NCI-H128 (cell line): ENCODE results near the gene PEAK1.
"Not testable (repeated sequence)": the region's sequence is repeated elsewhere in the genome, so short reads cannot be mapped to it uniquely, and the experiment has no call there.

Source experiments
- DNase-seq: peaks from one replicate; lab custom pipeline; 2025; ENCODE audit not compliant: unreplicated experiment; lab: John Stamatoyannopoulos, UW

PEAK1 gene

DNA sequence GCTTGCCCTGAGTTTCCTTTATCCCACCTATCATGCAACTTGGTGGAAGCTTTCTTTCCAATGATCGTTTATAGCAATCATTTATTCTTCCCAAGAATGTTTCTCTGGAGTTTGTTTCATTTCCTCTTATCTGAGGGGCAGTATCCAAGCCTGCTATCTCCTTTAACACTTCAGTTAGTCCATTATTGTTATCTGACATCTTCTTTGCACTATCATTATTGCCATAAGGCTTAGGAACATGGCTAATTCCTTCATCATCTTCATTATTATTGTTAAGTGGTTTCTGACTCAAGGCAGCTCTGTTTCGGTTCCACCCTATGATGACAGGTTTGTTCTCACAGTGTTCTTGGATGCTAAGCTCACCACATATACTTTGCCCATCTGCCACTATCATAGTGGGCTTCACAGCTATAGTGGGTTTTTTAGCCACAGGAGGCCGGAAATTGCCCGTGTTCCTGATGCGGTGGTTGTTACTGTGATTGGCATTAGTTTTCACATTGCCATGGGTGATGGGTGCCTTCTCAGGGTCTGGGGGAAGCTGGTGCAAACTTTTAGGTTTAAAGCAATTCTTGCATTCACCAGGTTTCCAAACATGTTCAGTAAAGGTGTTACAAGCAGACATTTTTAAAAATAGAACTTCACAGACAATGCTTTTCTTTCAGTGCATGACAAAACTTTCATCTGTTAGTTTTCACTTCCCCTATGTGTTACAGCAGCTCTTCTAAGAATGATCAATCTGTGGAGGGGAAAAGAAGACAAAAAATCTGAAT, 238.4 kb downstream of the PEAK1 start:
- DNase-seq: no peak

- DNase-seq: no peak
These were observed 239.1 kb downstream of the PEAK1 start for GRCh38 chr15:77180757-77181156.

DNA sequence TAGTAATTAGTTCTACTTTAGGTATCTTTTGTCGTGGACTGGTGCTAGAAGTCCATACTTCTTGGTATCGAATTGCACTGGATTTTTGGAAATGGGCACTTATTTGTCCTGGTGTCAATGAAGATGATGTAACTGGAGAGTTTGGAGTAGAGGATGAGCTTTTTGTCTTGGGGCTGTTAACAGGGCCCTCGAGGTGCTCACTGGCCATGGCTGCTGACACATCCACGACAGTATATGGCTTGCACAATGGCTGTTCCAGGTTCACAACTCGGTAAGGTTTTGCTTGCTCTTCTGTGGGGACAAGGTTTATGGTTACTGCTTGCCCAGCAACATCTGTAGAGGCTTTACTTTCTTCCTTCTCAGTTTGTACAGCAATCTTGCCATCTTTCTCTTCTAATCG, 239.6 kb downstream of the PEAK1 start:
- DNase-seq: no peak

GRCh38 chr15:77179541-77179998, 240.3 kb downstream of the PEAK1 start:
- no peak for DNase-seq

DNA sequence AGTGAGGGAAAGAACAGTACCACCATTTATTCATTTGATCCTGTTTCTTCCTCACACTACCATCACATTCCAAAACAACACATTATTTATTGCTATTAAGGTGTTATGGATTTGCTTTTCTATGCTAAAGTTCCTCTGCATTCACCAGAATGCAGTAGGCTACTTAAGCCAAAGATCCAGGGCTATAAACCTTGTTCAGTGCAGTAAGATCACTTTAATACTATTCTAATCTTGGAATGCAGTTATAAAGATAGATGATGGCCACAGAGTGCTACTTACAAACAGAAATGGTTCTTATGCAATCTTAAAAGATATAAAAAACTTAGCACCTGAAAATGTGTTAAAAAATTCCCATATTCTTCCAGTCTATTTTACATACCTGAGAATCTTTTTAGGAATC, 241.5 kb downstream of the PEAK1 start:
- no peak for DNase-seq

DNA sequence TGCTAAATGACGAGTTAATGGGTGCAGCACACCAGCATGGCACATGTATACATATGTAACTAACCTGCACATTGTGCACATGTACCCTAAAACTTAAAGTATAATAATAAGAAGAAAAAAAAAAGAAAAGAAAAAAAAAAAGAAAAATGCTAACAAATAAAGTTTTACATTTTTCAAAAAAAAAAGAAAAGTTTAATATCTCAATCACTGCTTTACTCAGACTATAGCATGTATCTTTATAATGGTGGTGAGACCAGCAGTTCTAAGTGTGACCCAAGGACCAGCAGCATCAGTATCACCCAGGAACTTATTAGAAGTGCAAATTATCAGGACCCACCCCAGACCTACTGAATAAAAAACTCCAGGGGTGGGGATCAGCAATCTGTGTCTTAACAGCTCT, 243.8 kb downstream of the PEAK1 start:
- not testable (repeated sequence) for DNase-seq

DNA sequence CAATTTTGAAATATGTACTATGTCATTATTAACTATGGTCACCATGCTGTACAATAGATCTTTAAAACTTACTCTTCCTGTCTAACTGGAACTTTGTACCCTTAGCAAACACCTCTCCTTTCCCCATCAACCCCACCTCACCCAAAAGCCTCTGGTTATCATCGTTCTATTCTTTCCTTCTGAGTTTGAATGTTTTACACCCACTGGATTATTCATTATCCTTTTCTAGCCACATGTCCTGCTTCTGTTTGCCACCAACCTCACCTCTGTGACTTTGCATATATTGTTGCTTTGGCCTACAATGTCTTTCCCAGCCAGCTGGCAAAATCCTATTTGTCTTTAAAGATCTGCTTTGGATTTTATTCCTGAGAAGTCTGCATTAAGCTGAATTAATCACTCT, 246.4 kb downstream of the PEAK1 start:
- no peak for DNase-seq

DNA sequence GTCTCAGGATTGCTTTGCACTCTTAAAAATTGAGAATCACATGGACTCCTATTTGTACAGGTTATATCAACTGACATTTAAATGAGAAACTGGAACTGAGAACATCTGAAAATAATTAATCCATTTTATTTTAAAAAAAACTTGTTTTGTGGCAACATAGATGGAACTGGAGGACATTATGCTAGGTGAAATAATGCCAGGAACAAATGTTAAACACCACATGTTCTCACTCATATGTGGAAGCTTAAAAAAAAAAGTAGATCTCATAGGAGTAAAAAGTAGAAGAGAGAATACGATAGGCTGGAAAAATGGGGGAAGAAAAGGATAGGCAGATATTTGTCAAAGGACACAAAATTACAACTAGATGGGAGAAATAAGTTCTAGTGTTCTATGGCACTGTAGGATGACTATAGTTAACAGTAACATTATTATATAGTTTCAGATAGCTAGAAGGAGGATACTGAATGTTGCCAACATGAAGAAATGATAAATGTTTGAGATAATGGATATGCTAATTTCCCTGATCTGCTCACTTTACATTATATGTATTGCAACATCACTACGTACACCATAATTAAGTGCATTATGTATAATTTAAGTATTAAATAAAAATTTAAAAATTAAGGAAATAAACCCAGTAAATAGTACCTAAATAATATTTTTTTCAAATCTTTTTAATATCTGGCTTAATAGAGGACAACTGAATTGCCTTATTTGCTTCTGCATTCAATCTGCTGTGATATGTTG, 248.5 kb downstream of the PEAK1 start:
- DNase-seq: no peak

- DNase-seq: no peak
These were observed 251.3 kb downstream of the PEAK1 start for GRCh38 chr15:77168616-77169015.

DNA sequence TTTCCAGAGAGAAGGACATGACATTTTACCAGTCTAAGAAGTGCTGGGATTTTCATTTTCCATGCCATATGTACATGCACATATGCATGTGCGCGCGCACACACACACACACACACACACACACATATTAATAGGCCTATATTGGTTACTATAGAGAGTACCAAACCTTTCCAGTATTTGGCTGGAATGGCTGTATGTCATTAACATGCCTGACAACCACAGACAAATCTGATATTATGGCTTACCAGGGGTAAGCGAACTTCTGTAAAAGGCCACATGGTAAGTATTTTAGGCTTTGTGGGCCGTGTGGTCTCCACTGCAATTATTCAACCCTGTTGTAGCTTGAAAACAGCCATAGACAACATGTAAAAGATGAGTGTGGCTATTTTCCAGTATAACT, 251.8 kb downstream of the PEAK1 start:
- no peak for DNase-seq

DNA sequence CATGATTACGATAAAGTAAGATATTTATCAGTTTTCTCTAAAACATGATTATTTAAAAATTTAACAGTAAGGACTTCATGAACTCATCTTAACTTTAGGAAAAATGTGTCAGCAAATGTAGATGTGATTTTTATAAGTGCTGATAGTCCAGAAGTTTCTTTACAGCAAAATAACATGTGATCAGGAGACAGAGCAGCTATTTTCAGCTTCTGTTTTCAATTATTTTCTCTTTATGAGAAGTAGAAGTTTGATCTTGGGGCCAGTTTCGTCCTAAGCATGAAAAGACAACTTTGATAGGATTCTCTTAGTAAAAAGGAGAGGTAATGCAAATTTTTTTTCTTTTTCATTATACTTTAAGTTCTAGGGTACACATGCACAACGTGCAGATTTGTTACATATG, 252.5 kb downstream of the PEAK1 start:
- DNase-seq: no peak

DNA sequence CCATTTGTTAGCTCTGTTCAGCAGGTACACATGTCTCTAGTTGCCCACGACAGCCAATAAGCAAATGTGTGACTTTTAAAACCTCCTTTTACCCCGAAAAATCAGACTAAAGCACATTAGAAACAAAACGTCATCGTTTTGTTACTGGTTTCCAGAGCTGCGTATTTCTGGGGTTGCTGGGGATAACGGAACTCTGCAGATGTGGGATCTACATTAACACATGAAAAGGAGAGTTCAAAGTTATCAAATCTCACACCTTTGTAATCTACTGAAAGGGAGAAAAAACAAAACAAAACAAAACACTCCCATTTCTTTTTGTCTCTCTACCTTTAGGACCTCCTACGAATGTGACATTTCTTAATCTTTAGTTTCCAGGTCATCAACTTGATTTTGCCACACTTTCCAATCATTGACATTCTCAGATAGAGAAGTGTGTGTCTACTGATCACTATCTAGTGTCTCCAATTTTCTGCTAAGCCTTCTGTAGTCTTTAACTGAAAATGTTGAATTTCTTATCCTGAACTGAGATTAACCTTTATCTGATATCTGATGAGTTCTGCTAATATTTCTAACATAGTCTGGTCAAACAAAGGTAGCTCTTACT, 256.0 kb downstream of the PEAK1 start:
- DNase-seq: no peak

DNA sequence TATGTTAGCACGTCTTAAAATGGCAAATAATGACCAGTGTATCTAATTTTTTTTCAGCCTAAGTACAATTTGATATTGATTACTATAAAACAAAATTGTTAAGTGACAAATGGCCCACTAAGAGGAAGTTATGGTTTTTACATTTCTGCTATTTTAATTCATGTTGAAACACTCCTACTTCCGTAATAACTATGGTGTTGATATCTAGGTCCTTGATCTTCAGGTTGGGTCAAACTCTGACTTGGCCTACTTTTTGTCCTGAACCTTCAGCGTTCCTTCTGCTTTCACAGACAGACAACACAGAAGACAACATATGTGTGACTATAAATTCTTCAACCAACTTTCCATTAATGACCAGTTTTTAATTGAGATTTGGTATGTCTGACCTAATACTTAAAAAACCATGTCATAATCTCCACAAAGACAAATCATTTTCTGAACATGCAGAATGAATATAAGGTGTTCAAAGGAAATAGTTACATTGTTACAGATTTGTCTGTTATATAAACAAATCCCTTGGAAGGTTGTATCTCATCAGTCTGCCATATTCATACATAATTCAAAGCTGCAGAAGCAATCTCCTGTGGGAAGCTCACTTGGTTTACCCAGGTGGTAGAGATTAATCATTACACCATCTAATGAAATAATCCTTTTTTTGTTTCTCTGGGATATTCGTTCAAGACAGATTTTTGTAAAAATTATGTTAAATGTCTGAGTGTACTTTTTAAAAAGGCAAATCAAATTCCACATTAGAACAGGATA, 256.9 kb downstream of the PEAK1 start:
- no peak for DNase-seq

DNA sequence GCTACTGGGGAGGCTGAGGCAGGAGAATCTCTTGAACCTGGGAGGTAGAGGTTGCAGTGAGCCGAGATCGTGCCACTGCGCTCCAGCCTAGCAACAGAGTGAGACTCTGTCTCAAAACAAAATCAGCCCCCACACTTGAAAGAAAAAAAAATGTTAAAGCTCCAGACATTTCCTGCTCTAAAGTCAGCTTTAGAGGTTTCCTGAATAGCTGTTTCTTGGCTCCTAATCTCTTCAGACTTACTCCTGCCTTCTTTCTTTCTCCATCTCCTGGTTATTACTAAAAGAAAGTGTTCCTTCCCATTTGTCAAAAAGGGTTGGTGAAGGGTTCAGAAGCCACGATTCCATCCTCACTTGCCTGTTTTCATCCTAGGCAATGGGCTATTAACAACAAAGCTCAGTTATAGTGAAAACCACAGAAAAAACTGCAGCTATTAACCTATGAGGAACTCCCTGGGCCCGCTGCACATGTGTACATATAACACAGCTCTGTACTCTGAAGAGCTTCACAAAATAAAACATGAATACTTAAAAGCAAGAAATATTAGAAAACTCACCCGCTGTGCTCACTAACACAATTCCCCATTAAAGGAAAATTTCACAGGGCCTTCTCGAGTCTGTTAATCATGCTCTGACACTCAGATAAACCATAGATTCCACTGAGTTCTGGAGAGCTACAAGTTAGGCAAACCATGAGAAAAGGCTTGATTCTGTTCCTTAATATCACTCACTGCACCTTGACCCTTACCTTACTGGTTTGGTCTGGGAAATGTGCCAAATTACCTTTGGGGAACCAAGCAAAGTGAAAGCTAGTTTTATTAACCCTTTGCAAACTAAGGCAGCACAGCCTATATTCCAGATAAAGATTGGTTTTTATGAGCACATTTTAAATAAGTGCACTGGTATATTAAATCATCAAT, 259.1 kb downstream of the PEAK1 start:
- DNase-seq: no peak

GRCh38 chr15:77156000-77156399, 263.9 kb downstream of the PEAK1 start:
- DNase-seq: not testable (repeated sequence)

- DNase-seq: no peak
These were observed 271.7 kb downstream of the PEAK1 start for GRCh38 chr15:77148191-77148590.

- DNase-seq: no peak
These were observed 274.5 kb downstream of the PEAK1 start for GRCh38 chr15:77145370-77145769.

GRCh38 chr15:77144492-77145070, 275.3 kb downstream of the PEAK1 start:
- DNase-seq: no peak

DNA sequence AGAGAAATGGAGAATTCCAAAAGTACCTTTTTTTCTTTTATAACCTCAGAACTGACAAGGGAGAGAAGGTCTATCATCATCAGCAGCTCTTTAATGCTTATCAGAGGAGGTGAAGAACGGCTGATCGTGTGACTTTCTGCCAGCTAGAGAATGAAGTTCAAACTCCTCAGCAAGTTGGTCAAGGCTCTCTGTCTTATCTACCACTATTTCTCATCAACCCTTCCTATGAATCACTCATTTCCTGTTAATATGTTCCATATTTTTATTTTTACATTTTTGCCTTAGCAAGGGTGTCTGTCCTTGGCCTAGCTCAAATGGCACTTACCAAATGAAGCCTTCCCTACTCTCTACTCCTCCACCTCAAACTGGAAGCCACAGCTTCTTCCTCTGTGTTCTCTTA, 275.9 kb downstream of the PEAK1 start:
- no peak for DNase-seq

GRCh38 chr15:77143616-77144015, 276.3 kb downstream of the PEAK1 start:
- DNase-seq: no peak
